Subcutaneous adipose tissue (tissue), 4 donors: ENCODE measurements around the gene DLGAP1. TPM values are rescaled to one million over a fixed set of nuclear protein-coding genes. Genes with fewer than 3 reads are reported as not detected.

ENCODE experiments used
- CTCF ChIP-seq: fragments of 450-650 bp; IDR thresholded peaks from one replicate; pipeline ENCODE4 v1.5.1; 2016; ENCODE audit warnings: low read depth, mild to moderate bottlenecking, control low read depth, antibody characterized with exemption, moderate library complexity
- total RNA-seq, 4 donors: library from RNA; depleted of rRNA; stranded (reverse); fragments of >200 nt; gene quantifications; one replicate each; pipeline ENCODE4 v1.1.0, GENCODE V29; 2016

DLGAP1 gene
- total RNA-seq, 4 donors from 2014 or later: 0.44 to 3.3 (median 0.99) TPM

DNA sequence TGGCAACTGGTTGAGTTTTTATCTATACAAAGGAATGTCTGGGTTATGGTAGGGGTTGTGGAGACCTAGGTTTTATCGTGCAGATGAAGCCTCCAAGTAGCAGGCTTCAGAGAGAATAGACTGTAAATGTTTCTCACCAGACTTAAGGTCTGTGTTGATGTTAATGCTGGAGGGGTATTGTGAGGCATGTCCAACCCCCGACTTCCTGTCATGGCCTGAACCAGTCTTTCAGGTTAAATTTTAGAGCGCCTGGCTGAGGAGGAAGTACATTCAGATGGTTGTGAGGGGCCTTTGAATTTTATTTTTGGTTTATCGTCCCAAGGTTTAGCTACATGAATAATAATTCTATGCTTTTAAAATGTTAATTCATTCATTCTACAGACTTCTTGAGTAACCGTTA lies 435.1 kb downstream of the DLGAP1 start:
- TF ChIP-seq CTCF: no peak

DNA sequence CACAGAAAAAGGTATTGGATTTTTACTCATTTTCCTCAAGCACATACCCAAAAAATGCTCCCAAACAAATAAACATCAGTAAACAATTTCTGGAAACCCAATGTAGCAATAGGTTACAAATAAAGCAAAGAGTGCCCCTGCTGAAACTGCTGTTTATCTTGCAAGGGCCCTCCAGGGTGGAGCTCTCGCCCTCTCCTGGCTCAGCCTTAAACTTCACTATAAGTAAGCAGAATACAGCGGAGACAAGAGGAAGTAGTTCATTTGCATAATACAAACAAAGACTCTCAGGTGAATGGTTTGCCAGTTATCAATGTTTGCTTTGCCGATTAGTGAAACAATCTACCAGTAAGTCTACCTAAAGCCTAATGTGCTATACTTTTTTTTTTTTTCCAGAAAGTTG lies 437.6 kb downstream of the DLGAP1 start:
- no peak for TF ChIP-seq CTCF

- no peak for TF ChIP-seq CTCF
Observed at GRCh38 chr18:4016391-4017049, 438.6 kb downstream of the DLGAP1 start.

DNA sequence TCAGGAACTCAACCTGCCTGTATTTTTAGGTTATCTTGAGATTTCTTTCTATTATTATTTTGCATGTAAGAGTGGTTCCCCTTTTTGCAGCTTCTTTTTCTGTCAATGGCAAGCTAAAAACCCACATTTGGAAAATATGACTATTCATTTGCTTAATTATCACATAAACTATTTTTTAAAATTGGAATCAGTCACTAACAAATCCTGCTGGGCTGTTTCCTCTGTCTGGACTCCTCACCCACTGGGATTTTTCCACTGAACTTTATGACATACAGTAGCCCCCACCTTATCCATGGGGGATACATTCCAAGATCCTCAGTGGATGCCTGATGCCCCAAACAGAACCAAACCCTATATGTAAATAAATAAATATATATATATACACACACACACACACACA lies 447.3 kb downstream of the DLGAP1 start:
- no peak for TF ChIP-seq CTCF

DNA sequence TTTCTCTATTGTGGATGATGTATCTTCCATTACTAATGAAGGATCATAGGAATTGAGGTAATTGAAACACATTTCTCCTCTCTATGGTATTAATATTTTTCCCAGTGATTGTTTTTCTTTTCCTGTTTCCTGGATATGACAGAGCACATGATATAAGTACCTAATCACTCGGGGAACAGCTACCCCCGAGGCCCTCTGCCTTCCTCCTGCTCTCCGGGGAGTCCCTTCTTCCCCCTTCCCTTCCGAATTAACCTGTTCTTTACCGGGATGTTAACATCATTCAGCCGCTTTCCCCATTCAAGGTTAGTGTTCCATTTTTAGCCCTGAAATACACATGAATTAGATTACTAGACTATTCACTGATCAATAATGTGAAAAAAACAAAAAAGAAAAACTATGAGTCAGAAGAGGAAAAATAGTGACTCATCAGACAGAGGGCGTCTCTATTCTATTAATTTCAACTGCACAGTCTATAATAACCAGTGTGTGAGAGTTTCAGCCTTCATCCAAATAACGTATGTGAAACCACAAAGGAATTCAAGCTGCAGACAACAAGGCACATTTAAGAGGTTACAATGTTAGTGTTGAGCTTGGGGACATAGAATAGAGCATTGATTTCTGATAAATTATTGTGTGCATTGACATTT lies 450.8 kb downstream of the DLGAP1 start:
- TF ChIP-seq CTCF: no peak

DNA sequence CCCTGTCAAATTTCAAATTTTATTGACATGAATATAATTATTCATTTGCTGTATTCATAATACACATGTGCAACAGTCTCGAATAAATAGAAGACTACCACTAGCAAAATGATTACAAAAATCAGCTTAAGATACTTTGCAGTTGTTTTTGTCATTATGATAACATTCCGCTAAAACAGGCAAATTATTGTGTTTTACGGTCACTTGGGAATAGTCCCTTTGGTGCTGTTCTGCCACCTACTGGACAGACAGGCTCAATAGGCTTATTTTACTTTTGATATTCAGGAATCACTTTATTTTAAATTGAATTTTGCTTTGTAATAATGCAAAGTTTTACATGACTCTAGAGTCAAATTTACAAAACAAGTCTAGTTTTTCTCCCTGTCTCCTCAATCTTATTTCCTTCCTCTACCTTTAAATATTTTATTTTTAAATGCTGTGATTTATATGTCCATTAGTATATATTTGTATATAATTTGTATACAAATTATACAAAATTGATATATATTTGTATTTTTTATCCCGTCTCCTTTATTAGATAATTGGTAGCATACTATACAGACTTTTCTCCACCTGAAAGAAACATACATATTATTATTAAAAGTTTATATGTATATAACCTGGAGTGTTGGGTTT lies 456.3 kb downstream of the DLGAP1 start:
- TF ChIP-seq CTCF: no peak

GRCh38 chr18:3995476-3996102 lies 459.5 kb downstream of the DLGAP1 start:
- no peak for TF ChIP-seq CTCF
